H1 (cell line): Measurements from ENCODE around the gene TMEM170A. TPM values are rescaled to one million over a fixed set of nuclear protein-coding genes. Genes with fewer than 3 reads are reported as not detected.

Experiments
- CTCF ChIA-PET: fragments of 300-600 bp; sonication (Branson Sonifier 250); formaldehyde crosslinking; loops from one replicate; lab custom pipeline; 2021; ENCODE audit not compliant: partially characterized antibody; lab: Charles Lee
- POLR2A ChIA-PET: fragments of 300-600 bp; sonication (Branson Sonifier 250); formaldehyde crosslinking; loops from one replicate; lab custom pipeline; 2021; ENCODE audit warnings: inconsistent platforms; ENCODE audit not compliant: partially characterized antibody; lab: Charles Lee
- DNase-seq, 2 experiments: peaks; one replicate each; pipeline versions ENCODE4 v3.0.0 to v3.0.0-alpha.2; 2010 to 2022; ENCODE audit warnings: low spot score in 2 of 2, low read depth in 1 of 2, mixed read lengths in 1 of 2
- FAIRE-seq: peaks from 2 replicates; lab custom pipeline; 2011; peaks lifted over from hg19 to GRCh38; lab: Jason Lieb, UNC
- H2AFZ ChIP-seq: 2 replicates; pipeline ENCODE4 v1.8.1; 2012; ENCODE audit warnings: low read length, inconsistent platforms
- H2AK5ac ChIP-seq: 2 replicates; pipeline ENCODE4 v1.6.1; 2013; ENCODE audit warnings: low read depth, low read length
- H2BK120ac ChIP-seq: replicated peaks from 2 replicates; pipeline ENCODE3; 2013; ENCODE audit warnings: low read depth, low read length, inconsistent platforms
- H2BK12ac ChIP-seq: 2 replicates; pipeline ENCODE4 v1.6.1; 2013; ENCODE audit warnings: low read depth, low read length
- H2BK15ac ChIP-seq: 2 replicates; pipeline ENCODE4 v1.6.1; 2013; ENCODE audit warnings: low read length
- H2BK20ac ChIP-seq: 2 replicates; pipeline ENCODE4 v1.6.1; 2013; ENCODE audit warnings: low read length
- H2BK5ac ChIP-seq: 2 replicates; pipeline ENCODE4 v1.6.1; 2013; ENCODE audit warnings: low read depth, low read length
- H3K14ac ChIP-seq: 2 replicates; pipeline ENCODE4 v1.6.1; 2013; ENCODE audit warnings: inconsistent platforms; ENCODE audit not compliant: insufficient read length
- H3K18ac ChIP-seq: 2 replicates; pipeline ENCODE4 v1.6.1; 2013; ENCODE audit warnings: low read length; ENCODE audit errors: extremely low read depth
- H3K23ac ChIP-seq: 2 replicates; pipeline ENCODE4 v1.6.1; 2013; ENCODE audit warnings: inconsistent platforms; ENCODE audit not compliant: insufficient read length
- H3K23me2 ChIP-seq: 2 replicates; pipeline ENCODE4 v1.6.1; 2013; ENCODE audit warnings: low read depth, low read length
- H3K27ac ChIP-seq: 2 replicates; pipeline ENCODE4 v1.6.1; 2011; ENCODE audit warnings: low read depth, low read length, inconsistent platforms
- H3K27me3 ChIP-seq, 4 experiments: replicated peaks in 1 of 4; 1 replicate in 1 of 4; 2 replicates in 3 of 4; pipeline versions ENCODE4 v1.6.1 to v1.8.1; 2011 to 2013; ENCODE audit warnings: low read length in 3 of 4, mild to moderate bottlenecking in 3 of 4, inconsistent platforms in 2 of 4, mixed read lengths in 2 of 4, moderate library complexity in 1 of 4; ENCODE audit not compliant: control insufficient read depth in 3 of 4, insufficient read depth in 3 of 4; ENCODE audit errors: extremely low read depth in 1 of 4
- H3K36me3 ChIP-seq, 4 experiments: 2 replicates each; pipeline versions ENCODE4 v1.6.1 to v1.8.1; 2011 to 2013; ENCODE audit warnings: mild to moderate bottlenecking in 4 of 4, low read length in 3 of 4, moderate library complexity in 2 of 4, control low read depth in 1 of 4, inconsistent platforms in 1 of 4; ENCODE audit not compliant: insufficient read depth in 4 of 4, control insufficient read depth in 2 of 4
- H3K4ac ChIP-seq: replicated peaks from 2 replicates; pipeline ENCODE3; 2013; ENCODE audit warnings: low read length, low read depth, mixed read lengths, inconsistent platforms; ENCODE audit not compliant: insufficient read length
- H3K4me1 ChIP-seq, 4 experiments: replicated peaks in 1 of 4; 1 replicate in 1 of 4; 2 replicates in 3 of 4; pipeline versions ENCODE4 v1.6.1 to v1.8.1; 2011 to 2013; ENCODE audit warnings: low read length in 3 of 4, inconsistent platforms in 2 of 4, mixed read lengths in 1 of 4; ENCODE audit not compliant: insufficient read depth in 4 of 4, control insufficient read depth in 3 of 4
- H3K4me2 ChIP-seq, 2 experiments: 2 replicates each; pipeline versions ENCODE4 v1.6.1 to v1.8.1; 2011 to 2013; ENCODE audit warnings: low read depth in 2 of 2, low read length in 2 of 2, control low read depth in 1 of 2, inconsistent platforms in 1 of 2, mild to moderate bottlenecking in 1 of 2; ENCODE audit not compliant: insufficient read depth in 1 of 2
- H3K4me3 ChIP-seq, 4 experiments: fragments of 200-600, 300-600 bp in 1 of 4; sonication (generic), shearing (Covaris generic), sonication (Bioruptor Twin) in 1 of 4; 2 replicates each; pipeline versions ENCODE4 v1.5.1 to v1.8.1; 2011 to 2016; ENCODE audit warnings: low read length in 4 of 4, low read depth in 3 of 4, control low read depth in 2 of 4, inconsistent platforms in 2 of 4, mild to moderate bottlenecking in 2 of 4, mixed read lengths in 1 of 4, moderate library complexity in 1 of 4; ENCODE audit not compliant: insufficient read depth in 2 of 4; ENCODE audit errors: extremely low read depth in 1 of 4
- H3K56ac ChIP-seq: replicated peaks from 2 replicates; pipeline ENCODE3; 2013; ENCODE audit warnings: low read depth, mild to moderate bottlenecking, mixed read lengths, low read length, inconsistent platforms; ENCODE audit not compliant: insufficient read length
- H3K79me1 ChIP-seq: 2 replicates; pipeline ENCODE4 v1.6.1; 2013; ENCODE audit warnings: low read depth, low read length, control low read depth
- H3K79me2 ChIP-seq, 2 experiments: 2 replicates each; pipeline versions ENCODE4 v1.6.1 to v1.8.1; 2012 to 2013; ENCODE audit warnings: low read length in 2 of 2, mild to moderate bottlenecking in 2 of 2, inconsistent platforms in 1 of 2; ENCODE audit not compliant: insufficient read depth in 2 of 2, control insufficient read depth in 1 of 2
- H3K9ac ChIP-seq, 4 experiments: replicated peaks in 1 of 4; 1 replicate in 1 of 4; 2 replicates in 3 of 4; pipeline versions ENCODE4 v1.6.1 to v1.8.1; 2011 to 2013; ENCODE audit warnings: low read depth in 3 of 4, low read length in 3 of 4, control low read depth in 2 of 4, mild to moderate bottlenecking in 2 of 4, moderate library complexity in 2 of 4, inconsistent platforms in 1 of 4; ENCODE audit errors: extremely low read depth in 1 of 4
- H3K9me3 ChIP-seq, 2 experiments: 2 replicates each; pipeline versions ENCODE4 v1.6.1 to v1.8.1; 2012 to 2013; ENCODE audit warnings: mild to moderate bottlenecking in 2 of 2, moderate library complexity in 2 of 2, control low read depth in 1 of 2, inconsistent platforms in 1 of 2, low read depth in 1 of 2, low read length in 1 of 2, mixed read lengths in 1 of 2; ENCODE audit not compliant: insufficient read depth in 2 of 2
- H4K20me1 ChIP-seq, 2 experiments: replicated peaks in 1 of 2; 2 replicates each; pipeline versions ENCODE3 to v1.8.1; 2011 to 2013; ENCODE audit warnings: inconsistent platforms in 2 of 2, low read length in 2 of 2, mild to moderate bottlenecking in 1 of 2; ENCODE audit not compliant: insufficient read depth in 2 of 2, control insufficient read depth in 1 of 2
- H4K5ac ChIP-seq: 2 replicates; pipeline ENCODE4 v1.6.1; 2013; ENCODE audit warnings: low read length, low read depth, mixed read lengths, inconsistent platforms; ENCODE audit not compliant: insufficient read length
- H4K8ac ChIP-seq: 2 replicates; pipeline ENCODE4 v1.8.0; 2013; ENCODE audit warnings: mild to moderate bottlenecking, moderate library complexity, low read length, inconsistent platforms; ENCODE audit not compliant: insufficient read depth; ENCODE audit errors: extremely low read depth
- H4K91ac ChIP-seq: replicated peaks from 2 replicates; pipeline ENCODE3; 2013; ENCODE audit warnings: low read length, mixed read lengths, inconsistent platforms; ENCODE audit not compliant: insufficient read length
- MAFK ChIP-seq: IDR thresholded peaks from 2 replicates; pipeline ENCODE4 v1.6.1; 2012; ENCODE audit warnings: low read depth, mild to moderate bottlenecking, improper control_type of control experiment, low read length
- WGBS, 2 experiments: shearing (Covaris generic) in 1 of 2; methylation state at CpG; one replicate each; pipeline versions ENCODE4 v1.1.6 to v1.1.7; 2013 to 2015; ENCODE audit warnings: low lambda C conversion rate in 2 of 2, mixed read lengths in 2 of 2, inconsistent platforms in 1 of 2, low coverage in 1 of 2, missing lambda C conversion rate in 1 of 2; ENCODE audit not compliant: insufficient replicate concordance in 2 of 2, insufficient coverage in 1 of 2, insufficient read length in 1 of 2; ENCODE audit errors: extremely low coverage in 1 of 2, missing lambda C conversion rate in 1 of 2; 5-methylcytosine and 5-hydroxymethylcytosine counted together
- polyA plus RNA-seq, 7 experiments: library from polyadenylated mRNA; depleted of rRNA in 3 of 7; stranded (reverse) in 5 of 7; unstranded in 2 of 7; fragments of >200 nt in 5 of 7; fragments of 200-250 nt in 2 of 7; gene quantifications; 1 replicate in 5 of 7; 2 replicates in 1 of 7; 4 replicates in 1 of 7; pipeline versions ENCODE4 v1.2.1 to v1.2.3, GENCODE V29; 2011 to 2013; ENCODE audit warnings: missing spikeins in 2 of 7, mixed read lengths in 2 of 7
- total RNA-seq: library from RNA; stranded (reverse); fragmentation: NEBNext Ultra II Directional; extraction: Animal tissue kit (Norgen Biotek cat#: 25700); gene quantifications from 2 replicates; pipeline ENCODE4 v1.2.1, GENCODE V29; 2021

The TMEM170A gene
- total and polyA plus RNA-seq, 2 of the 8 experiments (the other 6 are each of a cell fraction or from before 2014, with no cell fraction given) = 22.9 to 56.6 TPM

- no peak overlapping the region for H4K91ac ChIP-seq
- no peak overlapping the region for H2BK120ac ChIP-seq
- DNase-seq (no peak), FAIRE-seq (no peak)
- H2BK12ac ChIP-seq = no peak overlapping the region
- no peak overlapping the region for H4K5ac ChIP-seq
- POLR2A ChIA-PET = interaction anchor here (0.8 to 1.8 kb wide), 3 partner anchors 12 to 19 kb away, joined by 3 to 10 read pairs (median 4); no protein-coding TSS in a partner anchor
- no peaks in the 10 kb centered on the region for H3K79me2 ChIP-seq
- peaks cover 0 to 6% (median under 1%) of the 10 kb centered on the region in 4 experiments; a peak in 3 of 7 replicates for H3K4me1 ChIP-seq
- H2BK15ac ChIP-seq = no peak overlapping the region
- no peak overlapping the region for H3K4me2 ChIP-seq
- no peak overlapping the region for H3K27ac ChIP-seq
- no peak overlapping the region for H3K14ac ChIP-seq
- no peak overlapping the region for H3K23ac ChIP-seq
- H4K8ac ChIP-seq = no peak overlapping the region
- no peak overlapping the region for H2BK5ac ChIP-seq
- H2AK5ac ChIP-seq = no peak overlapping the region
- H3K79me1 ChIP-seq = no peaks in the 10 kb centered on the region
- no peak overlapping the region for H3K9ac ChIP-seq
- no peaks in the 10 kb centered on the region for H3K9me3 ChIP-seq
- 96% methylated on average over 4 of the region's 4 CpGs; no CpG with 5 or more reads in 1 of the 2 experiments for WGBS, 2 experiments
- H3K4ac ChIP-seq = no peak overlapping the region
- H2AFZ ChIP-seq = no peak overlapping the region
- H3K23me2 ChIP-seq = peaks cover 6% of the 10 kb centered on the region; the same call in 1 of the 2 replicates
- no peak overlapping the region for H3K18ac ChIP-seq
- no peaks in the 10 kb centered on the region for H4K20me1 ChIP-seq
- H3K4me3 ChIP-seq = no peak overlapping the region
- no peak overlapping the region for H3K56ac ChIP-seq
- CTCF ChIA-PET = interaction anchor here (0.9 to 5.6 kb wide), 7 partner anchors 11 to 139 kb away, joined by 3 to 56 read pairs (median 4); partner anchors contain the start of gene TMEM170A
- 0 out of 7 replicates have a peak, but pooled peaks cover 0 to 2% (median 0%) of the 10 kb centered on the region in 4 experiments for H3K27me3 ChIP-seq
- no peaks in the 10 kb centered on the region for H3K36me3 ChIP-seq
- H2BK20ac ChIP-seq = no peak overlapping the region
- no peak for TF ChIP-seq MAFK
Measured at GRCh38 chr16:75497558-75497957, 33.1 kb upstream of the TMEM170A start.
